ENCODE data around the gene PPP1R16B. TPM values are rescaled to one million over a fixed set of nuclear protein-coding genes. Genes with fewer than 3 reads are reported as not detected.

Gene PPP1R16B
- total RNA-seq, 2 donors from 2014 or later = 1.3 to 1.9 TPM

GRCh38 chr20:38907918-38908677, 102.6 kb downstream of the PPP1R16B start:
- Histone ChIP-seq H3K4me1 (replicated peaks) (no peaks in the 10 kb centered on the region), H3K36me3 (no peaks in the 10 kb centered on the region), H3K27ac (no peak overlapping the region), H3K9me3 (no peaks in the 10 kb centered on the region), H3K4me3 (no peak overlapping the region), H3K27me3 (replicated peaks; ENCODE audit: insufficient read depth) (peaks cover under 1% of the 10 kb centered on the region)
- TF ChIP-seq CTCF (IDR thresholded peaks at IDR 0.05) = no peak
- WGBS = 68% methylated on average over 13 of the region's 13 CpGs
- DNase-seq (ENCODE audit: low spot score) = no peak
- intact Hi-C loops (cut with DNase I) = no loop called here

DNA sequence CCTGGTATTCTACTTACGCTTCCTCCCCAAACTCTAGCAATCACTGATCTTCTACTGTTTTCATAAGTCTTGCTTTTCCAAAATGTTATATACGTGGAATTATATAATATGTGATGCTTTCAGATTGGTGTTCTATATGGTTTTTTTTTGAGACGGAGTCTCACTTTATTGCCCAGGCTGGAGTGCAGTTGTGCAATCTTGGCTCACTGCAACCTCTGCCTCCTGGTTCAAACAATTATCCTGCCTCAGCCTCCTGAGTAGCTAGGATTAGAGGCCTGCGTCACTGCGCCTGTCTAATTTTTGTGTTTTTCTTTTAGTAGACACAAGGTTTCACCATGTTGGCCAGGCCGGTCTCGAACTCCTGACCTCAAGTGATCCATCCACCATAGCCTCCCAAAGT, 109.9 kb downstream of the PPP1R16B start:
- Histone ChIP-seq H3K9me3 (no peaks in the 10 kb centered on the region), H3K4me1 (replicated peaks) (no peaks in the 10 kb centered on the region), H3K27me3 (replicated peaks; ENCODE audit: insufficient read depth) (no peaks in the 10 kb centered on the region), H3K27ac (no peak overlapping the region), H3K36me3 (no peaks in the 10 kb centered on the region), H3K4me3 (no peak overlapping the region)
- intact Hi-C loops (cut with DNase I) = no loop called here
- TF ChIP-seq POLR2AphosphoS5 (IDR thresholded peaks at IDR 0.05) = no peak
- TF ChIP-seq POLR2A (IDR thresholded peaks at IDR 0.05) = no peak
- no peak for TF ChIP-seq CTCF (IDR thresholded peaks at IDR 0.05)
- no peak for DNase-seq (ENCODE audit: low spot score)
- WGBS = 96% methylated on average over 7 of the region's 7 CpGs

DNA sequence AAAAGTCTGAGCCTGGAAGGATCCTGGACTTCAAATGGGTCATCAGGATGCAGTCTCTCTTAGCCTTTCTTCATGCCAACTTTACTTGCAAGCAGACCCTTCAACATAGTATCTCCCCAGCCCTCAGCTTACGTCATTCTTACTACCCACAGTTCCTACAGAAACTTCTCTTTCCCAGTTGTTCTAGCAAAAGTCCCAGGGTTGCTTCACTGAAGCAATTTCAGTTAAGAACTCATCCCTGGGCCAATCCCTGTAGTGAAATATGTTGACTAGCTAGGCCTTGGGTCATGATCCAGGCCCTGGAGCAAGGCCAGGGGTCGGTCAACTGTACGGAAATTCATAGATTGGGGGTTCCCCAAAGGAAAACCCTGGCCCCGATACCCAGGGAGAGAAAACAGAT, 112.2 kb downstream of the PPP1R16B start:
- DNase-seq (ENCODE audit: low spot score) = no peak
- H3K9me3 ChIP-seq = no peaks in the 10 kb centered on the region
- H3K4me1 ChIP-seq (replicated peaks) = no peaks in the 10 kb centered on the region
- H3K27ac ChIP-seq = no peak overlapping the region
- TF ChIP-seq POLR2A (IDR thresholded peaks at IDR 0.05) (no peak), CTCF (IDR thresholded peaks at IDR 0.05) (no peak), POLR2AphosphoS5 (IDR thresholded peaks at IDR 0.05) (no peak)
- H3K36me3 ChIP-seq = no peaks in the 10 kb centered on the region
- 88% methylated on average over 4 of the region's 4 CpGs for WGBS
- H3K4me3 ChIP-seq = no peak overlapping the region
- intact Hi-C loops (cut with DNase I) = no loop called here
- no peaks in the 10 kb centered on the region for H3K27me3 ChIP-seq (replicated peaks; ENCODE audit: insufficient read depth)

GRCh38 chr20:38918172-38918571, 112.7 kb downstream of the PPP1R16B start:
- no peaks in the 10 kb centered on the region for H3K9me3 ChIP-seq
- no peak for DNase-seq (ENCODE audit: low spot score)
- no peaks in the 10 kb centered on the region for H3K36me3 ChIP-seq
- intact Hi-C loops (cut with DNase I) = no loop called here
- no peaks in the 10 kb centered on the region for H3K27me3 ChIP-seq (replicated peaks; ENCODE audit: insufficient read depth)
- no peak overlapping the region for H3K27ac ChIP-seq
- H3K4me3 ChIP-seq = no peak overlapping the region
- 94% methylated on average over 19 of the region's 19 CpGs for WGBS
- no peak for TF ChIP-seq CTCF (IDR thresholded peaks at IDR 0.05)
- no peak for TF ChIP-seq POLR2AphosphoS5 (IDR thresholded peaks at IDR 0.05)
- TF ChIP-seq POLR2A (IDR thresholded peaks at IDR 0.05) = no peak
- no peaks in the 10 kb centered on the region for H3K4me1 ChIP-seq (replicated peaks)

DNA sequence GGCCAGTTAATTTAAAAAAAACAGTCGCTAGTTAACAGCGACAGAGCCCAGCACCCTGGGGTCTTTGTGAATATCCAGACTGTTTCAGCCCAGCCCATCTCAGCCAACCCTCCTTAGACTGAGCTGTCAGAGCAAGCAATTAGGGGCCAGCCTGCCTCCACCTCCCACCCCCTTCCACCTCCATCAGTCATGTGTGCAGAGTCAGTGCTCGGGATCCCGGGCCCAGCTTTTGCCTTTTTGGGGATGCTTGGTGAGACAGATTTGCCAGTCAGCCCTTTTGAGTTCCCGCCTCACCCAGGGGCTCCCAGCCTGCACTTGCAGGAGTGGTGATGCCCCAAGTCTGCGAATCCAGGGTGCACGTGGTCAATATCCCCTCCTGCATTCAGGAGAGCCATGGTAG, 114.2 kb downstream of the PPP1R16B start:
- Histone ChIP-seq H3K4me1 (replicated peaks) (no peaks in the 10 kb centered on the region), H3K27me3 (replicated peaks; ENCODE audit: insufficient read depth) (no peaks in the 10 kb centered on the region), H3K27ac (no peak overlapping the region), H3K36me3 (no peaks in the 10 kb centered on the region), H3K9me3 (no peaks in the 10 kb centered on the region), H3K4me3 (no peak overlapping the region)
- 85% methylated on average over 7 of the region's 7 CpGs for WGBS
- TF ChIP-seq POLR2A (IDR thresholded peaks at IDR 0.05) (no peak), CTCF (IDR thresholded peaks at IDR 0.05) (no peak), POLR2AphosphoS5 (IDR thresholded peaks at IDR 0.05) (no peak)
- DNase-seq (ENCODE audit: low spot score) = no peak
- intact Hi-C loops (cut with DNase I) = no loop called here

All from prostate gland (tissue), 2 donors.